ENCODE results near the gene PLCD1.

PLCD1 gene

GRCh38 chr3:37968813-37969595 lies 60.4 kb downstream of the PLCD1 start:
- DNase-seq (ENCODE audit: extremely low read depth, insufficient read length): no peak
- TF ChIP-seq CTCF (IDR thresholded peaks at IDR 0.05; ENCODE audit: insufficient read depth, low read length, poor library complexity, severe bottlenecking): no peak
- Histone ChIP-seq H3K27me3 (replicated peaks; ENCODE audit: control insufficient read depth, insufficient read depth, low read length) (no peaks in the 10 kb centered on the region; the same call in none of the 2 replicates), H3K36me3 (ENCODE audit: control insufficient read depth, insufficient read depth, low read length) (no peaks in the 10 kb centered on the region), H3K4me3 (replicated peaks; ENCODE audit: low read depth, low read length) (no peak overlapping the region)

GRCh38 chr3:37968199-37968598 lies 61.2 kb downstream of the PLCD1 start:
- H3K27me3 ChIP-seq (replicated peaks; ENCODE audit: control insufficient read depth, insufficient read depth, low read length): no peaks in the 10 kb centered on the region; the same call in none of the 2 replicates
- no peak for DNase-seq (ENCODE audit: extremely low read depth, insufficient read length)
- TF ChIP-seq CTCF (IDR thresholded peaks at IDR 0.05; ENCODE audit: insufficient read depth, low read length, poor library complexity, severe bottlenecking): no peak
- H3K36me3 ChIP-seq (ENCODE audit: control insufficient read depth, insufficient read depth, low read length): no peaks in the 10 kb centered on the region
- H3K4me3 ChIP-seq (replicated peaks; ENCODE audit: low read depth, low read length): no peak overlapping the region

- Histone ChIP-seq H3K36me3 (ENCODE audit: control insufficient read depth, insufficient read depth, low read length) (no peaks in the 10 kb centered on the region), H3K4me3 (replicated peaks; ENCODE audit: low read depth, low read length) (no peak overlapping the region), H3K27me3 (replicated peaks; ENCODE audit: control insufficient read depth, insufficient read depth, low read length) (no peaks in the 10 kb centered on the region; the same call in none of the 2 replicates)
- TF ChIP-seq CTCF (IDR thresholded peaks at IDR 0.05; ENCODE audit: insufficient read depth, low read length, poor library complexity, severe bottlenecking): peak; percentile 87
- no peak for DNase-seq (ENCODE audit: extremely low read depth, insufficient read length)
Measured at GRCh38 chr3:37967260-37967881, 62.1 kb downstream of the PLCD1 start.

GRCh38 chr3:37964716-37965115 lies 64.7 kb downstream of the PLCD1 start:
- no peaks in the 10 kb centered on the region; the same call in none of the 2 replicates for H3K27me3 ChIP-seq (replicated peaks; ENCODE audit: control insufficient read depth, insufficient read depth, low read length)
- TF ChIP-seq CTCF (IDR thresholded peaks at IDR 0.05; ENCODE audit: insufficient read depth, low read length, poor library complexity, severe bottlenecking): no peak
- H3K4me3 ChIP-seq (replicated peaks; ENCODE audit: low read depth, low read length): no peak overlapping the region
- no peaks in the 10 kb centered on the region for H3K36me3 ChIP-seq (ENCODE audit: control insufficient read depth, insufficient read depth, low read length)
- DNase-seq (ENCODE audit: extremely low read depth, insufficient read length): no peak

- TF ChIP-seq CTCF (IDR thresholded peaks at IDR 0.05; ENCODE audit: insufficient read depth, low read length, poor library complexity, severe bottlenecking): no peak
- no peaks in the 10 kb centered on the region; the same call in none of the 2 replicates for H3K27me3 ChIP-seq (replicated peaks; ENCODE audit: control insufficient read depth, insufficient read depth, low read length)
- no peak for DNase-seq (ENCODE audit: extremely low read depth, insufficient read length)
- no peak overlapping the region for H3K4me3 ChIP-seq (replicated peaks; ENCODE audit: low read depth, low read length)
- no peaks in the 10 kb centered on the region for H3K36me3 ChIP-seq (ENCODE audit: control insufficient read depth, insufficient read depth, low read length)
Measured at GRCh38 chr3:37964146-37964545, 65.3 kb downstream of the PLCD1 start.

All from GM06990 (cell line).